GM18907 (cell line): ENCODE measurements around the gene AK5.
"Not testable (repeated sequence)": the region's sequence is repeated elsewhere in the genome, so short reads cannot be mapped to it uniquely, and the experiment has no call there.

Experiments
- ATAC-seq: cut with Tn5 transposase; IDR thresholded peaks from one replicate; pipeline ENCODE4 v1.9.1; 2021; ENCODE audit warnings: mild to moderate bottlenecking, moderate library complexity; ENCODE audit not compliant: unreplicated experiment

Gene AK5

DNA sequence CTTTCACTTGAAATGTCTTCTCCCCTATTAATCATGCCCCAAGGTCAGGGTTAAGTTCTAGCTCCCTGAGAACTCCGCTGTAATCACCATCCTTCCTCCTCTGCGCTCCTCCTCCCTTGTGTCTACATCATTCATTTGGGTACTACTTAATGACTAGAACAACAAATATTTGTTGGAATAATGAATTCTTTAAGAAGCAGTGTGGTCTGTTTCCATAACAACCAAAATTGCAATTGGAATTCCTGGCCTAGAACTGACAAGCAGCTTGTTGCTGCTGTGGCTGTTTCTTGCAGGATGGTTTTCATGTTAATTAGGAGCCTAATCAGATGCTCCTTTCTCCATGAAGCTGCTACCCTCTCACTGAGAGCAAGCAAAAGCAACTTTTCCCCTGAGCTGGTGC, 208.1 kb downstream of the AK5 start:
- no peak for ATAC-seq

GRCh38 chr1:77494026-77494425, 212.2 kb downstream of the AK5 start:
- ATAC-seq: no peak

- no peak for ATAC-seq
These were observed 217.1 kb downstream of the AK5 start for GRCh38 chr1:77498918-77499317.

GRCh38 chr1:77499466-77499865, 217.6 kb downstream of the AK5 start:
- ATAC-seq: no peak

GRCh38 chr1:77504986-77505385, 223.2 kb downstream of the AK5 start:
- ATAC-seq: peak; percentile 54

GRCh38 chr1:77506771-77507170, 225.0 kb downstream of the AK5 start:
- ATAC-seq: no peak

- ATAC-seq: no peak
These were observed 227.3 kb downstream of the AK5 start for GRCh38 chr1:77509051-77509492.

- no peak for ATAC-seq
These were observed 228.1 kb downstream of the AK5 start for GRCh38 chr1:77509898-77510297.

DNA sequence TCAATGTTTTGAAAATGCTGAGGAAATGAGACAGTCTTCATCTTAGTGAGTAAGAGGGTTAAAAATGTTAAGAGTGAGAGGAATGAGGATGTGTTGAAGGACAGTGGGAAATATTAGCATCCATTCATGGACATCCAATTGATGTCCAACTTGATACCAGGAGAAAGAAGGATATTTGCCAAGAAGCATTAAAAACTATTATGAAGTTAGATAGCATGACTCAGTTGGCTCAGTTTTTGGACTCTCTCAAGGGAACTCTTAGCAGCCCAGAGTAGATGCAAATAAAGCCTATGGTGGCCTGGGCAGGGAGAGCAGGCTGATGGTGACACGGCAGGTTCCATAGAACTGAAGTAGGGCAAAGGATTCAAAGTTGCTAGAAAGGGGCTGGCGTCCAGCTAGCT, 229.6 kb downstream of the AK5 start:
- no peak for ATAC-seq

DNA sequence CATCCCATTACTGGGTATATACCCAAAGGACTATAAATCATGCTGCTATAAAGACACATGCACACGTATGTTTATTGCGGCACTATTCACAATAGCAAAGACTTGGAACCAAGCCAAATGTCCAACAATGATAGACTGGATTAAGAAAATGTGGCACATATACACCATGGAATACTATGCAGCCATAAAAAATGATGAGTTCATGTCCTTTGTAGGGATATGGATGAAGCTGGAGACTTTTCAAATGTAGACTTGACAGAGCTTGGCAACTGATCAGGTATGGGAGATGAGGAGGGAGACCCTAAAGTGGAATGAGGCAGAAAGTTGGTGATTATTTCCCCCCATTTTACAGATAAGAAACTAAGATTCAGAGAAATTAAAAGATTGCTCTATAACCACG, 230.8 kb downstream of the AK5 start:
- not testable (repeated sequence) for ATAC-seq

DNA sequence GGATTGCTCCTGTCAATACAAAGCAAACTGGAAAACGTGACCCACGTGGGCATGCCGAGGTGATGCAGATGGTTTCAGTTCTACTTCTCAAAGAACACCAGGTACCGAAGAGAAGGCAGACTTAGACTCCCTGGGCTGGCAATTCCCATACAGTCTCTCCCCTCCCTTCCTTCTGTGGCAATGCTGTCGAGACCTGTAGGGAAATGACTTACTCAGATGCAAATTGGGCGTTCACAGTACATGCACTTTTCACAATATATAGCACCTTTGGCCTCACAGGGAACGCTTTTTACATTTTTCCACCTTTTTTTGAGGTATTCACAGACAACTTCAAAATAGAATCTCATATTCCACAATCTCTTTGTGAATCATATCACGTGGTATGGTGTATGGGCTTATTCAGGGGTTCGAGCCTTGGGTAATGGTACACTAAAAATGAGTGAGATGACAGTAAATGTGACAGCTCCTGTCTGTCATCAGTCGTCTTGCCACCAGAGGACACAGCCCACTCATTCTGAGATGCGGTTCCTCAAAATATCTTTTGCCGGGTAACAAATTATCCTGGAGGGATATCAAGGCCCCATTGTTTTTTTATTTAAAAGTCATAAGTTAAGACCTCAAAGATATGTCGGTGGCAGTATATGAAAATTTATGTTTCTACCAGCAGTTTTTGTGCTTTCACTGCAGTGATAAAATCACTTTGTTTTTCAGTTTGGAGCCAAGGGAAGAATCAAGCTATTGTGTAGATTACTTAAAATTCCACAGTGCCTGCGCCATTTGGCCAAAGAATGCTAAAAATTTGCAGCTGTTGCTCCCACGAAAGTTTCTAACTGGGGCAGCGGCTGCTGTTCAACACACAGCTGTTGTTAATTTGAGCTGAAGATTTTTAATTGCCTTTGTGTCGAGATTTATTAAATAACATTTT, 232.3 kb downstream of the AK5 start:
- no peak for ATAC-seq

DNA sequence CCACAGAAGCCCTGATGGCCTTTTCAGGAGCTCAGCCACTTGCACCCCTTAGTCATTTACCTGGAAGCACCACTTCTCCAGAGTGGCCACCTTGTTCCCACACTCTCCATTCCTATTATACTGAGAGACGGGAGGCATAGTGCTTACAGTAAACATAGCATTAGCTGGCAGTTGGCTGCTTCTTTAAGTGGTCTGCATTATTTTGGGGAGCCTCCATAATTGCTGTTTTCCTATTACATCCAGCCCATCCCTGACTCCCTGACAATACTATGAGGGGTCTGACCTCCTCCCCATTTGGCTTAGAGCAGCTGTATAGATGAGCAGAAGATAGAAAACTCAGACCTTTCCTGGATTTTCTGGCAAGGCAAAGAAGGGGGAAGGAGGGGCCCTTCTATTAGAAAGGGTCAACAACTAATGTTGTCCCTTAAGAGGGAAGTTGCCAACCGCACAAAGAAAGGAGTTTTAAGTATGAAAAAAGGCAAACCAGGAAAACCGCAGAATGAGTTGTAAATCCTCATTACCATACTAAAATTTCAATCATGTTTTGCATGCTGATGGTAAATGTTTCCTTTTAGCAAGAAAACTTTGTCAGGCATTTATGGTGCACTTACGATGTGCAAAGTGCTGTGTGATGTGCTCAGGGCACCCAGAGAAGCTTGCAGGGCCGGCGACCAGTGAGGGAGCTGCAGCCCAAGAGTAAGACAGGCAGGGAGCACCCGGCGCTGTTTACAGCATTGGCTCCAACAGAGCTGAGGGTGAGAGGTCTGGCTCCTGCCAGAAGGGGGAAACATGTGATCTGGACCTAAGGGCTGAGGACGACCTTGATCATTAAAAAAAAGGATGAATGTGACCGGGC, 233.3 kb downstream of the AK5 start:
- ATAC-seq: no peak

GRCh38 chr1:77516106-77516505, 234.3 kb downstream of the AK5 start:
- ATAC-seq: no peak

GRCh38 chr1:77524038-77524437, 242.2 kb downstream of the AK5 start:
- no peak for ATAC-seq

- not testable (repeated sequence) for ATAC-seq
These were observed 249.3 kb downstream of the AK5 start for GRCh38 chr1:77531149-77531548.

DNA sequence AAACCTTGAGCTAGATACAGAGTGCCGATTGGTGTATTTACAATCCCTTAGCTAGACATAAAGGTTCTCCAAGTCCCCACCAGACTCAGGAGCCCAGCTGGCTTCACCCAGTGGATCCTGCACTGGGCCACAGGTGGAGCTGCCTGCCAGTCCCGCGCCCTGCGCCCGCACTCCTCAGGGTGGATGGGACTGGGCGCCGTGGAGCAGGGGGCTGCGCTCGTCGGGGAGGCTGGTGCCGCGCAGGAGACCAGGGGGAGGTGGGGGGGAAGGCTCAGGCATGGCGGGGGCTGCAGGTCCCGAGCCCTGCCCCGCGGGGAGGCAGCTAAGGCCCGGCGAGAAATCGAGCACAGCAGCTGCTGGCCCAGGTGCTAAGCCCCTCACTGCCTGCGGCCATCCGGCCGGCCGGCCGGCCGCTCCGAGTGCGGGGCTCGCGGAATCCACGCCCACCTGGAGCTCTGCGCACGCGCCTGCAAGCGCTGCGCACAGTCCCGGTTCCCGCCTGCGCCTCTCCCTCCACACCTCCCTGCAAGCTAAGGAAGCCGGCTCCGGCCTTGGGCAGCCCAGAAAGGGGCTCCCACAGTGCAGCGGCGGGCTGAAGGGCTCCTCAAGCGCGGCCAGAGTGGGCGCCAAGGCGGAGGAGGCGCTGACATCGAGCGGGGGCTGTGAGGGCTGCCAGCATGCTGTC, 249.9 kb downstream of the AK5 start:
- not testable (repeated sequence) for ATAC-seq

DNA sequence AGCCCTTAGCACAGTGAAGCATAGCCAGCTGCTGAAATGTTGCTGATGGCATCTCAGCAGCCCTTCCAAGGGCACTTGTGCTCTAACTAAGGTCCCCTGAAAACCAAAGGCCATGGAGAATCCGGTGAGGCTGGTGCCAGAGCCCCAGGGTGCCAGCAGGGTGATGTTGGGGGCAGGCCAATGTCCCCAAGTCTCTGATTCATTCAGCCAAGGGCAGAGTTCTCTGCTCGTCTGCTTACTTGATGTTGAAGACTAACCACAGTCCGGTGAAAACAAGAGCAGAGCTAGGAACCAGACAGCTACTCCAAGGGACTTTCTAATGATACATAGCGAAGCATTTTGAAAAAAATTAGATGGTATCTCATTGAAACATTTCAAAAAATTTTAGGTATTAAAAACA, 250.8 kb downstream of the AK5 start:
- no peak for ATAC-seq

DNA sequence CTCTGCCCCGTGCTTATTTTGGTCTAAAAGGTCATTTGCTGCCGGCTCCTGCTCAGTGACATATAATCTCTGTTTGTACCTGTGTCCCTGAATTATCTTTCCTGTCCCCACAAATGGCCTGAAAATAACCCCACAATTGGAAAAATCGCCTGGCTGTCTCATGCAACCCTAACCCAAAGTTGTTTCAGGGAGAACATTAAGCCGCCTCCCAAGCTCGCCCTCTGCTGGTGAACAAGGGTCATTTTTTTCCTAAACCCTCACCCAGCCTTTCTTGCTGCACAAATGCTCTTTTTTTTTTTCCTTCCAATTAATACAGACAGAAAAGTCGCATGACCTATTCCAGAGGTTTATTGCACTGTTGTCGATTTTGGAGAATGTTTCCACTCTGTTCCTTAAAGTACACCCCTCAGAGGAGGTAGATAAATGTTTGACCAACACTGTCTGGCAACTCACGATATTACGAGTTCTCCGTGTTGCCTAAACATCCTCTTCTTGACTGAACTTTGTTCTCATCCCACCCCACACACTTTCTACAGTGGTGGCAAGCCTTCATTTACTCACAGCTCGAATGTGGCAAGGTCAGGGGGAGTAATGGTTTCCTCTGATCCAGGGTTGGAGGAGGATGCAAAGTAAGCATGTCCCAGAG, 252.0 kb downstream of the AK5 start:
- no peak for ATAC-seq

- no peak for ATAC-seq
These were observed 252.6 kb downstream of the AK5 start for GRCh38 chr1:77534456-77534855.

GRCh38 chr1:77536813-77537212, 255.0 kb downstream of the AK5 start:
- no peak for ATAC-seq
